ENCODE results near the gene SERPINB6. TPM values are rescaled to one million over a fixed set of nuclear protein-coding genes. Genes with fewer than 3 reads are reported as not detected.

Gene SERPINB6
- total RNA-seq, 1 experiment from 2014 or later, result 34.8 TPM

DNA sequence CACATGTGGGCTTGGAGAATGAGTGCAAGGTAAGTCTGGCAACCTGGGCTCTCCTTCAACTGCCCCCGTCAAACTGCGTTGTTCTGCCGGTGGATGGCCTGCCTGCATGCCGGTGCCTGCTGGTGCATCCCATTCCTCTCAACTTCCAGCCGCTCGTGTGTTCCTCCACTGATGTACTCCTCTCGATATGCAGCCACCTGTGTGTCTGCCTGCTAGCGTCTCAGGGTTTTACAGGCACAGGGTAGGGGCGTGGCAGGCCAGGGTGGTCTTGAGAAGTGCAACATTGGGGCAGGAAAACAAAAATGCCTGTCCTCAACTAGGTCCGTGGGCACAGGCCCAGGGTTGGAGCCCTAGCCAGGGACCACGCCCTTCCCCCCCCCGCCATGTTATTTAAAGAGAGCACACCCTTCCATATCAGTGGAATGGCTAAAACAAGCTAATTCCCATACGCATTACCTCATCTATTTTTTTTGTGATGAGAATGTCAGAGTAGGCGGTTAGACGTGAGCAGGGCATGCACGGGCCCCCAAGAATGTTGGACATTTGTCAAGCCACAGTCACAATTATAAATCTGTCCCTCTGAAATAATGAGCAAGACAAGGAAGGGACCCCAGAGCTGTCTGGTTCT, 33.2 kb downstream of the SERPINB6 start:
- POLR2A ChIA-PET (ENCODE audit: low non-redundant PET), result no interaction called here
- CTCF ChIA-PET, result interaction anchor here (1.0 kb wide), 1 partner anchor 92 kb away, joined by 5 read pairs; no protein-coding TSS in a partner anchor

DNA sequence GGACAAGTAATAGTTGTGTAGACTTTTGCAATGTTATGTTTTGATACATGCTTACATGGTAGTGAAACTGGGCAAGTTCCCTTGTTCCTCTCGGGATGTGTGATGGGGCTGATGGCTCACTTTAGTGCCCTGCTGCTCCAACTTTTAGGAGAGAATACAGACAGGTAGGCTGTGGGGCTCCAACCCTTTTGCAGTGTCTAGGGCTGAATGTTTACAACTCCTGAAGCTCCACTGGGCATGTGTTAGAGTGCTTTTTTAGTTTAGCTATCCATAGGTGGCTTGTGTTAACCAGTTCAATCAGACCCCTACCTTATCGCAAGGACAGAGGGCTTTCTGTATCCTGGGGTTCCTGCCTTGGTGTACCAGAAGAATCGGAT, 33.8 kb downstream of the SERPINB6 start:
- POLR2A ChIA-PET (ENCODE audit: low non-redundant PET), result no interaction called here
- no TSS peak for BruUV-seq (replicated peaks)
- no peak for DNase-seq (ENCODE audit: low spot score)

More for the DNA sequence above, 33.2 kb downstream of the SERPINB6 start:
- H3K4me3 ChIP-seq (ENCODE audit: low read depth, low read length, poor library complexity, severe bottlenecking), result no peak overlapping the region
- no peak for TF ChIP-seq EZH2 (IDR thresholded peaks at IDR 0.05; ENCODE audit: borderline replicate concordance, low read depth, low read length, poor library complexity, severe bottlenecking)
- TF ChIP-seq, protein P1, sequence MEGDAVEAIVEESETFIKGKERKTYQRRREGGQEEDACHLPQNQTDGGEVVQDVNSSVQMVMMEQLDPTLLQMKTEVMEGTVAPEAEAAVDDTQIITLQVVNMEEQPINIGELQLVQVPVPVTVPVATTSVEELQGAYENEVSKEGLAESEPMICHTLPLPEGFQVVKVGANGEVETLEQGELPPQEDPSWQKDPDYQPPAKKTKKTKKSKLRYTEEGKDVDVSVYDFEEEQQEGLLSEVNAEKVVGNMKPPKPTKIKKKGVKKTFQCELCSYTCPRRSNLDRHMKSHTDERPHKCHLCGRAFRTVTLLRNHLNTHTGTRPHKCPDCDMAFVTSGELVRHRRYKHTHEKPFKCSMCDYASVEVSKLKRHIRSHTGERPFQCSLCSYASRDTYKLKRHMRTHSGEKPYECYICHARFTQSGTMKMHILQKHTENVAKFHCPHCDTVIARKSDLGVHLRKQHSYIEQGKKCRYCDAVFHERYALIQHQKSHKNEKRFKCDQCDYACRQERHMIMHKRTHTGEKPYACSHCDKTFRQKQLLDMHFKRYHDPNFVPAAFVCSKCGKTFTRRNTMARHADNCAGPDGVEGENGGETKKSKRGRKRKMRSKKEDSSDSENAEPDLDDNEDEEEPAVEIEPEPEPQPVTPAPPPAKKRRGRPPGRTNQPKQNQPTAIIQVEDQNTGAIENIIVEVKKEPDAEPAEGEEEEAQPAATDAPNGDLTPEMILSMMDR (conservative IDR thresholded peaks at IDR 0.05; ENCODE audit: low read depth, low read length), result no peak
- H3K9me3 ChIP-seq (ENCODE audit: low read depth, low read length, poor library complexity, severe bottlenecking), result no peaks in the 10 kb centered on the region
- intact Hi-C loops (cut with micrococcal nuclease; ENCODE audit: unreplicated experiment), result no loop called here
- H3K4me1 ChIP-seq (ENCODE audit: insufficient read depth, low read length, poor library complexity, severe bottlenecking), result no peaks in the 10 kb centered on the region
- H3K36me3 ChIP-seq (ENCODE audit: insufficient read depth, low read length, poor library complexity, severe bottlenecking), result no peaks in the 10 kb centered on the region
- no peaks in the 10 kb centered on the region for H3K27me3 ChIP-seq (replicated peaks; ENCODE audit: insufficient read depth, low read depth, low read length, poor library complexity)
- H3K27ac ChIP-seq (ENCODE audit: low read depth, low read length, poor library complexity, severe bottlenecking), result no peak overlapping the region
- DNase-seq (ENCODE audit: low spot score), result no peak
- no TSS peak for BruUV-seq (replicated peaks)

DNA sequence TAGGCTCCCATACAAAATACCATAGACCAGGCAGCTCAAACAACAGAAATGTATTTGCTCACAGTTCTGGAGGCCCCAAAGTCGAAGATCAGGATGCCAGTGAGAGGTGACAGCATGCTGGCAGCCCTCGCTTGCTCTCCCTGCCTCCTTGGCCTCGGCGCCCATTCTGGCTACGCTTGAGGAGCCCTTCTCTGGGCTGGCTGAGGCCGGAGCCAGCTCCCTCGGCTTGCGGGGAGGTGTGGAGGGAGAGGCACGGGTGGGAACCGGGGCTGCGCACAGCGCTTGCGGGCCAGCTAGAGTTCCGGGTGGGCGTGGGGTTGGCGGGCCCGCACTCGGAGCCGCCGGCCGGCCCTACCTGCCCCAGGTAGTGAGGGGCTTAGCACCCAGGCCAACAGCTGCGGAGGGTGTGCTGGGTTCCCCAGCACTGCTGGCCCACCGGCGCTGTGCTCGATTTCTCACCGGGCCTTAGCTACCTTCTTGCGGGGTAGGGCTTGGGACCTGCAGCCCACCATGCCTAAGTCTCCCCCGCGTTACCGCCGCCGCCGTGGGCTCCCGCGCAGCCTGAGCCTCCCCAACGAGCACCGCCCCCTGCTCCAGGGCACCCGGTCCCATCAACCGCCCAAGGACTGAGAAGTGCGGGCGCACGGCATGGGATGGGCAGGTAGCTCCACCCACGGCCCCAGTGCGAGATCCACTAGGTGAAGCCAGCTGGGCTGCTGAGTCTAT, 35.6 kb downstream of the SERPINB6 start:
- intact Hi-C loops (cut with micrococcal nuclease; ENCODE audit: unreplicated experiment), result no loop called here
- no peaks in the 10 kb centered on the region for H3K27me3 ChIP-seq (replicated peaks; ENCODE audit: insufficient read depth, low read depth, low read length, poor library complexity)
- CTCF ChIA-PET, result interaction anchor here (1.1 to 2.1 kb wide), 2 partner anchors 9 to 17 kb away, joined by 3 to 9 read pairs; no protein-coding TSS in a partner anchor

More for the DNA sequence above, 33.8 kb downstream of the SERPINB6 start:
- TF ChIP-seq EZH2 (IDR thresholded peaks at IDR 0.05; ENCODE audit: borderline replicate concordance, low read depth, low read length, poor library complexity, severe bottlenecking), result no peak
- TF ChIP-seq, protein P1 (conservative IDR thresholded peaks at IDR 0.05; ENCODE audit: low read depth, low read length), result no peak
- Histone ChIP-seq H3K27ac (ENCODE audit: low read depth, low read length, poor library complexity, severe bottlenecking) (no peak overlapping the region), H3K4me1 (ENCODE audit: insufficient read depth, low read length, poor library complexity, severe bottlenecking) (no peaks in the 10 kb centered on the region), H3K36me3 (ENCODE audit: insufficient read depth, low read length, poor library complexity, severe bottlenecking) (no peaks in the 10 kb centered on the region), H3K4me3 (ENCODE audit: low read depth, low read length, poor library complexity, severe bottlenecking) (no peak overlapping the region), H3K9me3 (ENCODE audit: low read depth, low read length, poor library complexity, severe bottlenecking) (no peaks in the 10 kb centered on the region), H3K27me3 (replicated peaks; ENCODE audit: insufficient read depth, low read depth, low read length, poor library complexity) (no peaks in the 10 kb centered on the region)
- intact Hi-C loops (cut with micrococcal nuclease; ENCODE audit: unreplicated experiment), result no loop called here
- CTCF ChIA-PET, result interaction anchor here (1.0 kb wide), 1 partner anchor 91 kb away, joined by 5 read pairs; no protein-coding TSS in a partner anchor

More for the DNA sequence above, 35.6 kb downstream of the SERPINB6 start:
- no peak for TF ChIP-seq EZH2 (IDR thresholded peaks at IDR 0.05; ENCODE audit: borderline replicate concordance, low read depth, low read length, poor library complexity, severe bottlenecking)
- TF ChIP-seq, protein P1 (conservative IDR thresholded peaks at IDR 0.05; ENCODE audit: low read depth, low read length), result no peak
- no TSS peak for BruUV-seq (replicated peaks)
- Histone ChIP-seq H3K27ac (ENCODE audit: low read depth, low read length, poor library complexity, severe bottlenecking) (no peak overlapping the region), H3K36me3 (ENCODE audit: insufficient read depth, low read length, poor library complexity, severe bottlenecking) (no peaks in the 10 kb centered on the region), H3K4me3 (ENCODE audit: low read depth, low read length, poor library complexity, severe bottlenecking) (no peak overlapping the region), H3K4me1 (ENCODE audit: insufficient read depth, low read length, poor library complexity, severe bottlenecking) (no peaks in the 10 kb centered on the region), H3K9me3 (ENCODE audit: low read depth, low read length, poor library complexity, severe bottlenecking) (no peaks in the 10 kb centered on the region)
- POLR2A ChIA-PET (ENCODE audit: low non-redundant PET), result no interaction called here
- no peak for DNase-seq (ENCODE audit: low spot score)

Data from A673 (cell line).